Astrocyte (in vitro differentiated cells and primary cell): ENCODE data around the gene SHISAL1.

ENCODE experiments used
- CTCF ChIP-seq: IDR thresholded peaks from 2 replicates; pipeline ENCODE4 v1.5.1; 2011; ENCODE audit warnings: low read depth, mild to moderate bottlenecking, inconsistent platforms, low read length, moderate library complexity; ENCODE audit not compliant: insufficient read depth
- EZH2 ChIP-seq: IDR thresholded peaks from 2 replicates; pipeline ENCODE4 v1.6.1; 2012; ENCODE audit warnings: mild to moderate bottlenecking, low read length, inconsistent platforms; ENCODE audit not compliant: insufficient read depth

DNA sequence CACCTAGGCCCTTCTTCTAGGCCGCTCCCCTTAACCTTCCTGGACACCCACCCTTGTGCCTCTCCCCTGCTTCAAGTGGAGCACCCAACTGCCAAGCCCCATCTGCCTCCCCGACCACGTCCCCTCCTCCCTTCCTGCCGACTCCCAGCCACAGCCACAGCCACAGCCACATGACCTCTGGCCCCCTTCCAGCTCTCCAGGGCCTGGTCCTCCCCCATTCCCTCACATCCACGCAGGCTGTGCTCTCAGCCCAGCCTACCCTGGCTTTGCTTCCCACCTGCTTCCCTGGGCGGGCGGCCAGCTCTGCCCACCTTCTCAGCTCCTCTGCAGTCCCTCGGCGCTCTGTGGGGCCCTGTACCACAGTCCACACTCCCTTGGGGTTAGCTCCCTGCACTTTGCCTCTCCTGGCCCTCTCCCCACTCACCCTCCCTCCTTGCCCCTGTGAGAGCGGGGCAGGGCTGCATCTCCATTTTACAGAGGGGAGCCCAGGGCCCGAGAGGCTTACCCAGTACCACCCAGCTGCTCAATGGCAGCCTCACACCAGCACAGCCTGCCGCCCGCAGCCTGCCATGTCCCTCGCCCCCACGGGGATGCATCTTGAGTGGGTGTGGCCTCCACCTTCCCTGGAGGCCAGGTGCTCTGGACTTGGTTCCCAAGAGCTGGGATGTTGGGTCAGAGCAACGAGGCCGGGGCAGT lies 111.7 kb downstream of the SHISAL1 start:
- TF ChIP-seq CTCF (no peak), EZH2 (no peak)
